ENCODE measurements around the gene APOLD1. TPM values are rescaled to one million over a fixed set of nuclear protein-coding genes. Genes with fewer than 3 reads are reported as not detected.

APOLD1 gene
- total and polyA plus RNA-seq, 4 donors = 1.4 to 5.1 (median 2.6) TPM

DNA sequence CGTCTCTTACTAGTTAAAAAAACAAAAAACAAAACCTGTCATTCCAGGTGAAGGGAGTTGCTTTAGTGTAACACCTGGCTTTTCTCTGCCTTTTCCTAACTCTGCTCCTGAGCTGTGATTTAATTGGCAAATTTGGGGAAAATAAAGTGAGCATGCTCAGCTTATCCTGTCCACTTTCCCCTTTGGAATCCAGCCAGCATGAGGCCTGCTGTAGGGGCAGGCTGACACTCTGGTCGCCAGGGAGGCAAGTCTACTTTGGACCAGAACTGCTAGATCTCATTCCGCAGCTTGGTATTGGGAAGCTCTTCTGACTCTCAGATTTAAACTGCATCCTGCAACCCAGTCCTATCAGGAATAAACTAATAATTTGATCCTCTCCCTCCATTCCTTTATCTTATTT lies 38.2 kb upstream of the APOLD1 start:
- H3K27ac ChIP-seq (ENCODE audit: low read depth in 1 of 2, low read length in 2 of 2) = no peak overlapping the region
- H3K27me3 ChIP-seq (ENCODE audit: control insufficient read depth in 4 of 4, insufficient read depth in 4 of 4, low read length in 3 of 4) = no peaks in the 10 kb centered on the region
- H3K4me3 ChIP-seq (ENCODE audit: low read depth in 1 of 3, low read length in 3 of 3) = no peak overlapping the region
- H3K9ac ChIP-seq (ENCODE audit: low read depth in 1 of 2, low read length in 2 of 2) = no peak overlapping the region
- H3K4me1 ChIP-seq (ENCODE audit: control insufficient read depth in 4 of 4, insufficient read depth in 4 of 4, low read length in 3 of 4) = no peaks in the 10 kb centered on the region
- no peaks in the 10 kb centered on the region for H3K36me3 ChIP-seq (ENCODE audit: control insufficient read depth in 4 of 4, insufficient read depth in 3 of 4, low read depth in 1 of 4, low read length in 3 of 4)
- TF ChIP-seq RAD21 (IDR thresholded peaks at IDR 0.05) = no peak
- TF ChIP-seq, protein P1, sequence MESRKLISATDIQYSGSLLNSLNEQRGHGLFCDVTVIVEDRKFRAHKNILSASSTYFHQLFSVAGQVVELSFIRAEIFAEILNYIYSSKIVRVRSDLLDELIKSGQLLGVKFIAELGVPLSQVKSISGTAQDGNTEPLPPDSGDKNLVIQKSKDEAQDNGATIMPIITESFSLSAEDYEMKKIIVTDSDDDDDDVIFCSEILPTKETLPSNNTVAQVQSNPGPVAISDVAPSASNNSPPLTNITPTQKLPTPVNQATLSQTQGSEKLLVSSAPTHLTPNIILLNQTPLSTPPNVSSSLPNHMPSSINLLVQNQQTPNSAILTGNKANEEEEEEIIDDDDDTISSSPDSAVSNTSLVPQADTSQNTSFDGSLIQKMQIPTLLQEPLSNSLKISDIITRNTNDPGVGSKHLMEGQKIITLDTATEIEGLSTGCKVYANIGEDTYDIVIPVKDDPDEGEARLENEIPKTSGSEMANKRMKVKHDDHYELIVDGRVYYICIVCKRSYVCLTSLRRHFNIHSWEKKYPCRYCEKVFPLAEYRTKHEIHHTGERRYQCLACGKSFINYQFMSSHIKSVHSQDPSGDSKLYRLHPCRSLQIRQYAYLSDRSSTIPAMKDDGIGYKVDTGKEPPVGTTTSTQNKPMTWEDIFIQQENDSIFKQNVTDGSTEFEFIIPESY (IDR thresholded peaks at IDR 0.05) = no peak
- no peak for TF ChIP-seq EGR1 (IDR thresholded peaks at IDR 0.05; ENCODE audit: low read depth in 2 of 2)
- no peak for TF ChIP-seq TAF1 (conservative IDR thresholded peaks at IDR 0.05)
- TF ChIP-seq SP1 (IDR thresholded peaks at IDR 0.05) = no peak
- TF ChIP-seq JUND (IDR thresholded peaks at IDR 0.05) = no peak
- TF ChIP-seq HNF4A (conservative IDR thresholded peaks at IDR 0.05) = no peak
- TF ChIP-seq HNF4G (IDR thresholded peaks at IDR 0.05) = no peak
- no peak for TF ChIP-seq YY1 (IDR thresholded peaks at IDR 0.05)
- no peak for TF ChIP-seq MAX (IDR thresholded peaks at IDR 0.05)
- TF ChIP-seq GABPA (IDR thresholded peaks at IDR 0.05 in 1 of 2, conservative IDR thresholded peaks at IDR 0.05 in 1 of 2) = no peak
- TF ChIP-seq FOXA1 (IDR thresholded peaks at IDR 0.05) = no peak
- TF ChIP-seq RXRA (IDR thresholded peaks at IDR 0.05) = no peak
- TF ChIP-seq FOXA2 (IDR thresholded peaks at IDR 0.05) = no peak
- TF ChIP-seq, protein P2, sequence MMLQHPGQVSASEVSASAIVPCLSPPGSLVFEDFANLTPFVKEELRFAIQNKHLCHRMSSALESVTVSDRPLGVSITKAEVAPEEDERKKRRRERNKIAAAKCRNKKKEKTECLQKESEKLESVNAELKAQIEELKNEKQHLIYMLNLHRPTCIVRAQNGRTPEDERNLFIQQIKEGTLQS (IDR thresholded peaks at IDR 0.05) = no peak
- TF ChIP-seq, protein P3, sequence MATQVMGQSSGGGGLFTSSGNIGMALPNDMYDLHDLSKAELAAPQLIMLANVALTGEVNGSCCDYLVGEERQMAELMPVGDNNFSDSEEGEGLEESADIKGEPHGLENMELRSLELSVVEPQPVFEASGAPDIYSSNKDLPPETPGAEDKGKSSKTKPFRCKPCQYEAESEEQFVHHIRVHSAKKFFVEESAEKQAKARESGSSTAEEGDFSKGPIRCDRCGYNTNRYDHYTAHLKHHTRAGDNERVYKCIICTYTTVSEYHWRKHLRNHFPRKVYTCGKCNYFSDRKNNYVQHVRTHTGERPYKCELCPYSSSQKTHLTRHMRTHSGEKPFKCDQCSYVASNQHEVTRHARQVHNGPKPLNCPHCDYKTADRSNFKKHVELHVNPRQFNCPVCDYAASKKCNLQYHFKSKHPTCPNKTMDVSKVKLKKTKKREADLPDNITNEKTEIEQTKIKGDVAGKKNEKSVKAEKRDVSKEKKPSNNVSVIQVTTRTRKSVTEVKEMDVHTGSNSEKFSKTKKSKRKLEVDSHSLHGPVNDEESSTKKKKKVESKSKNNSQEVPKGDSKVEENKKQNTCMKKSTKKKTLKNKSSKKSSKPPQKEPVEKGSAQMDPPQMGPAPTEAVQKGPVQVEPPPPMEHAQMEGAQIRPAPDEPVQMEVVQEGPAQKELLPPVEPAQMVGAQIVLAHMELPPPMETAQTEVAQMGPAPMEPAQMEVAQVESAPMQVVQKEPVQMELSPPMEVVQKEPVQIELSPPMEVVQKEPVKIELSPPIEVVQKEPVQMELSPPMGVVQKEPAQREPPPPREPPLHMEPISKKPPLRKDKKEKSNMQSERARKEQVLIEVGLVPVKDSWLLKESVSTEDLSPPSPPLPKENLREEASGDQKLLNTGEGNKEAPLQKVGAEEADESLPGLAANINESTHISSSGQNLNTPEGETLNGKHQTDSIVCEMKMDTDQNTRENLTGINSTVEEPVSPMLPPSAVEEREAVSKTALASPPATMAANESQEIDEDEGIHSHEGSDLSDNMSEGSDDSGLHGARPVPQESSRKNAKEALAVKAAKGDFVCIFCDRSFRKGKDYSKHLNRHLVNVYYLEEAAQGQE (IDR thresholded peaks at IDR 0.05) = no peak
- TF ChIP-seq CTCF (IDR thresholded peaks at IDR 0.05; ENCODE audit: low read depth, low read length, missing input control) = no peak
- TF ChIP-seq NR2F2 (IDR thresholded peaks at IDR 0.05) = no peak
- 86% methylated on average over 3 of the region's 3 CpGs for WGBS
- H3K9me3 ChIP-seq (ENCODE audit: control insufficient read depth in 4 of 4, low read length in 3 of 4) = no peaks in the 10 kb centered on the region
- no peak for DNase-seq (ENCODE audit: low spot score)

Data from liver (tissue), 9 donors.